DMS 273 (cell line): ENCODE data around the gene ABTB2.
A peak's percentile ranks its signal among the peaks of the same experiment; 100 is the strongest.

Experiments
- DNase-seq: peaks from one replicate; lab custom pipeline; 2025; ENCODE audit not compliant: unreplicated experiment; lab: John Stamatoyannopoulos, UW

Gene ABTB2

DNA sequence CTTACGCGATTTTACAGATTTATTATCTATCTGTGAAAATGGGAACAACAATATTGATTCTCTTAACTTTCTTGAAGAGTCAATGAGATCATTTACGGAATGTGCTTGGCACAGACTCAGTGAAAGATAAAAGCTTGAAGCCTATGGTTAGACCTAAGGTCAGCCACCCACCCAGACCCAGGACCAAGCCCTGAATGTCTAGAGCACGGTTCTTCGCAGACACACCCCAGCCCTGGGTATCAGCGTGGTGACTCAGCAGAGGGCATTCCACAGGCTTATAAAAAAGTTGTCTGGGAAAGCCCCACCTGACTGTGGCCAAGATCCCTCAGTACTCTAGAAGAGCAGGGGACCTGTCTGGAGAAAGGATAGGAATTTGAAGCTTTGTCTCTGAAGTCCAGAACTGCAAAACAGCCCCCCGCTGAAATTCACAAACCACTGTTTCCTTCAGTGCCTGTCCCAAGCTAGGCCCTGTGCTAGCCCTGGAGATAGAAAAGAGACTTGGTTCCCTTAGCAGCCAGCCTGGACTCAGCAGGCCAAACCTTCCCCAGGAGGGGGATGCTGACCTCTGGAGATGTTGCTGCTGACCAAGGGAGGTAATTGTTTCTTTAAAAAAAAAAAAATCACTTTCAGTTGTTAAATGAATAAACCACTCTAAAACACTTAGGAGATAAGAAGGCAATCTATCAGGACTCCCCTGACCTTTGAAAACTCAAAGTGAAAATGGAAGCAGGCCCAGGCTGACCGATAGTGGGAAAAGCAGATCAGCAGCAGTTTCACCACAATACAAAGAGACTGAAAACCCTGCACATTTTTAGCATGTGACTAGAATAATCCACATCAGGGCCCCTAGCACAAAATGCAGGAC is 114.0 kb downstream of the ABTB2 start:
- DNase-seq: no peak

GRCh38 chr11:34242037-34242625 is 115.7 kb downstream of the ABTB2 start:
- no peak for DNase-seq

DNA sequence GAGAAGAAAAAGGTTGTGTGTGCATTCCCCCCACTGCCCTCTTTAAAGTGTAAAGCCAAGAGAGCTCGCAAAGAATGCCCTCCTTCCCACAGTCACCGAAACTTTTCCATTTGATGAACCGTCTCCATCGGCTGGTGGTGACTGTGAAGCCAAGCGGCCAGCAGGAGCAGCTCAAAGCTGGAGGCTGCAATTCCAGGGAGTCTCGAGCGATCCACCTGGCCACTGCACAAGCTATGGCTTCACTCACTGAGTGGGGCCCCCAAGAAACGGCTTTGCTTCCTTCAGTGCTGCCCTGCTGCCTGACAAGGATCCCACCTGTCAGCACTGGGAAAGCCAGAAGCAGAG is 117.7 kb downstream of the ABTB2 start:
- no peak for DNase-seq

DNA sequence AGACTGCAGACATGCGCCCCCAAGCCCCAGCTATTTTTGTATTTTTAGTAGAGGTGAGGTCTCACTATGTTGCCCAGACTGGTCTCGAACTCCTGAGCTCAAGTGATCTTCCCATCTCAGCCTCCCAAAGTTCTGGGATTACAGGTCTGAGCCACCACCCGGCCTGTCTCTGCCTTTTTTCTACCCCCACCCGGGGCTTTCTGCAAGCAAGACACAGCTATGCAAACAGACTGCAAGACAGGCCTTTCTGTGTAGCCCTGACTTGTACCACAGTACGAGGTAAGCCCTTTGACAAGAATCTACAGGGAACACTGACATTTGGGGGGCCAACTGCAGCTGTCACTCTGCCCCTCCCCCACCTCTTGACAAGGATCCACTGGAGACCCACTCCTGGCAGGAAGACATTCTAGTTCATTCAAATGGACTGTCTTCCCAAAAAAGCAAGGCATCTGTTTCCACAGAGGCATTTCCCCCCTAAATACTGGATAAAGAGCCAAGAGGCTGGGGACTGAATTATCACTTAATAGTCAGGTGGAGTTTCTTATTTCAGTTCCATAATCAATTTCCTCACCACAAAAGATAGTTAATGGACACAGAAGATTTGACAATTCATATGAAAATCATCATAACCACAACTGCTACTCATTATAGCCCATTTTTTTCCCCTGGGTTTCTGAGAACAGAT is 118.2 kb downstream of the ABTB2 start:
- DNase-seq: no peak

DNA sequence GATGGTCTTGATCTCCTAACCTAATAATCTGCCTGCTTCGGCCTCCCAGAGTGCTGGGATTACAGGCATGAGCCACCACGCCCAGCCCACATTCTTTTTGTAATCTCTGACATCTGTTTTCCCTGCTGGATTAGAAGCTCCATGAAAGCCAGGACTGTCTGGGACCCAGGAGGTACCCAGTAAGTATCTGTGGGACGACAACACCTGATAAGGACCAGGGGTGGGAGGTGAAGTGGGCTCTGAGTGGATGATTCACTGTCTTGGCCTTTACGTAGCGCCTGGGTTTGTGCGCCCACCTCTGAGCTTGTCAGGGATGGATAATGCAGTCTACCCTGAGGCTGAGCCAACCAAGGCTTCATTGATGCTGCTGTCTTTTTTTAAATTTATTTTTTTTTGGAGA is 118.8 kb downstream of the ABTB2 start:
- no peak for DNase-seq

DNA sequence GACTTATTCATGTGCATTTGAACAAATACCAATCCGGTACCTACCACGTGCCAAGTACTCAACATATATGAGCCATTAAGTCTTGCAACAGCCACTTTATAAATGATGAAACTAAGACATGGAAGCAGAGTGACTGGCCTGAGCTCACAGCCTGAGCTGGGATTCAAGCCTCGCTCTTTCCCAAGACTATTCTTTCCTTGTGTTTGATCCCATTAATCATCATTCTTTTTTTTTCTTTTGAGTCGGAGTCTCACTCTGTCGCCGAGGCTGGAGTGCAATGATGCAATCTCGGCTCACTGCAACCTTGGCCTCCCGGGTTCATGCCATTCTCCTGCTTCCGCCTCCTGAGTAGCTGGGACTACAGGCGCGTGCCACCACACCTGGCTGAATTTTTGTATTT is 119.3 kb downstream of the ABTB2 start:
- no peak for DNase-seq

DNA sequence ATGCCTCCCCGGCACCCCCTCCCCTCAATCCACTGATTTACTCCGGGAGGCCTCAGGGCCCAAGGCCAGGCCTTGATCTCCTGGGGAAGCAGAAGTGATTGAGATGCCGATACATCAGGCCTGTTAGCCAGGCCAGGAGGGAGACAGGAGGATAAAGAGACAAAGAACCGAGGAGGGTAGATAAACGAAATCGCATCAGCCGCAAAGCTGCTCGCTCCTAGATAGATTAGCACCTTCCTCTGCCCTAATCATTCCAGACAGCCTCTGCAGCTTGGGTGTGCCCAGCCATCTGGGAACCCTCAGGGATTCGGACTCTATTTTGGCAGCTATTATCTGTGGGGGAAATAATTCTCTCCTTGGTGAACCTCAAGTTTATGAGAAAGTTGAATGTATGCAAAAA is 121.2 kb downstream of the ABTB2 start:
- no peak for DNase-seq

GRCh38 chr11:34235591-34236071 is 122.2 kb downstream of the ABTB2 start:
- DNase-seq: no peak

- no peak for DNase-seq
Measured at GRCh38 chr11:34235189-34235588, 122.6 kb downstream of the ABTB2 start.

GRCh38 chr11:34234086-34234740 is 123.6 kb downstream of the ABTB2 start:
- DNase-seq: no peak

DNA sequence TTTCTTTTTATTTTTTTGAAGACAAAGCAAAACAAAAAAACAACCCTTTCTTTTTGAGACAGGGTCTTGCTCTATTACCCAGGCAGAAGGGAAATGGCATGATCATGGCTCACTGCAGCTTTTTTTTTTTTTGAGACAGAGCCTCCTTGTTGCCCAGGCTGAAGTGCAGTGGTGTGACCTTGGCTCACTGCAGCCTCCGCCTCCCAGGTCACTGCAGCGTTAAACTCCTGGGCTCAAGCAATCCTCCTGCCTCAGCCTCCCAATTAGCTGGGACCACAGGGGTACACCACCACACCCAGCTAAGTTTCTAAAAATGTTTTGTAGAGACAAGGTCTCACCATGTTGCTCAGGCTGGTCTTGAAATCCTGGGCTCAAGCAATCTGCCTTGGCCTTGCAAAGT is 124.6 kb downstream of the ABTB2 start:
- DNase-seq: no peak

DNA sequence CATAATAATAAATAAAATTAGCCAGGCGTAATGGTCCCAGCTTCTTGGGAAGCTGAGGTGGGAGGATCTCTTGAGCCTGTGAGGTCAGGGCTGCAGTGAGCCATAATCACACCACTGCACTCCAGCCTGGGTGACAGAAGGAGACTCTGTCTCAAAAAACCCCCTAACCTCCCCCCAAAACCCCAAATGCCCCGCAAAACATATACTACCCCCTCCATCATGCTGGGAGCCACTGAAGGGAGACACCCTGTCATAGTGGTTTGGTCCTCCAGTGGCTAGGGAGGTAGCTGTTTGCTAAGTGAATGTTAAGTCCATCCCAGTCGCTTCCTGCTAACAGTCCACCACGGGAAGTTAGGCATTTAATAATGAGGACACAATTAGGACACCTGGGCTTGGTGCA is 125.0 kb downstream of the ABTB2 start:
- no peak for DNase-seq

DNA sequence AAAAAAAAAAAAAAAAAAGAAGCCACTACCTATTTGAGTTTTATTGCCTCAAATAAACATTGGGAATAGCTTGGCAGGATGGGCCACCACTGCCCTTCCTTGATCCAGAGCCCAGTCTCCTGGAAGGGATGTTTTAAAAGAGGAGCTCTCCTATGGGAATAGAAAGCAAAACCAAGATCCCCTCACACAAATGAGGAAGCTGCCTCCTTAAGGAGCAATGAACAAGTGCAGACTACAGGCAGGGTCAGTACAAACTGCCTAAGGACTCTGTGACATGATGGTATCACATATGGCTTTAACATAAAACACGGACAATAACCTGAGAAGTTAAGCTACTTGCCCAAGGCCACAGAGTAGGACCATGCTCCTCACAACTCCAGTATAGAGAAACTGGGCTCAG is 131.6 kb downstream of the ABTB2 start:
- DNase-seq: no peak

- DNase-seq: no peak
Measured at GRCh38 chr11:34225091-34225490, 132.7 kb downstream of the ABTB2 start.

- DNase-seq: no peak
Measured at GRCh38 chr11:34224434-34224966, 133.3 kb downstream of the ABTB2 start.

DNA sequence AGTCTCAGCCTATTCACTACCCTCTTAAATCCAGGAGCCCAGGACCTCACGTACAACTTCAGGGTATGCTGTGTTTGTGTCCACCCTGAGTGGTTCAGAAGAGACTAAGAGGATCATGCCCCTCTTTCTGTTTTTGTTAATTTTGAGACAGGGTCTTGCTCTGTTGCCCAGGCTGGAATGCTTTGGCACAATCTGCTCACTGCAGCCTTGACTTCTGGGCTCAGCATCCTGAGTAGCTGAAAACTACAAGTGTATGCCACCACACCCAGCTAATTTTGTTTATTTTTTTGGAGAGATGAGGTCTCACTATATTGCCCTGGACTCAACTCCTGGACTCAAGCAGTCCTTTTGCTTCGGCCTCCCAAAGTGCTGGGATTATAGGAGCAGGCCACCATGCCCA is 133.9 kb downstream of the ABTB2 start:
- no peak for DNase-seq

DNA sequence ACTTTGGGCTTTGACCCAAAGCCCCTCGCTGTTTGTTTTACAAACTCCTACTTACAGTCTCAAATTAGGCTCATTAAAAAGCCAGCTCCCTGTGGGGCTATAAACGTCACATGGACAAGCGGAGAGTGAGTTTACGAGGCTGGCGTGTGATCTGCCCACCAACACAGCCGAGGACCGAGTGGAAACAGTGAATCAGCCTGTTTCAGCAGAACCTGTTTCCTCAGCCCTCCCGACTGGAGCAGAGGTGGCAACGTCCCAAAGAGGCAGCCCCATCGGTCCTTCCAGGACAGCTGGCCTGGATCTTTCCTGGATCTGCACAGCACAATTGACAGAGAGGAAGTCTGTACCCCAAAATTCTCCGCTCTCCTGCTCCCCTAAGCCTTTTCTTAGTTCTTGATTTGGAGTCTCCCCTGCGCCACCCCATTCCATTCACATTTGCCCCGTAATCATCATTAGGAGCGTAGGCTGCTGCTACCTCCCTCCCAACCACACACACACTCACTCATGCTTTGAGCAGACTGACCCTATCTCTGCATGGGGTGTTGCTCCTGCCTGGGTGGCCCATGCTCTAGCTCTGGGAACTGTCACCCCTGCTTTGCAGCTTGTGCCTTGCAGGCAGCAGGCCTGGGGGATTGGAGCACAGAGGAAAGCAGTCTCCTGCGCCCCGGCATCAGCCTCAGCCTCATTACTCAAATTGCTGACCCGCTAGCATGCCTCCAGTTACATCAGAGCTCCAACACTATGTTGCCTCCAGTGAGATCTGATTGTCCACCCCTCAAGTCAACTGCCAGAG is 134.6 kb downstream of the ABTB2 start:
- peak; percentile 48 for DNase-seq

DNA sequence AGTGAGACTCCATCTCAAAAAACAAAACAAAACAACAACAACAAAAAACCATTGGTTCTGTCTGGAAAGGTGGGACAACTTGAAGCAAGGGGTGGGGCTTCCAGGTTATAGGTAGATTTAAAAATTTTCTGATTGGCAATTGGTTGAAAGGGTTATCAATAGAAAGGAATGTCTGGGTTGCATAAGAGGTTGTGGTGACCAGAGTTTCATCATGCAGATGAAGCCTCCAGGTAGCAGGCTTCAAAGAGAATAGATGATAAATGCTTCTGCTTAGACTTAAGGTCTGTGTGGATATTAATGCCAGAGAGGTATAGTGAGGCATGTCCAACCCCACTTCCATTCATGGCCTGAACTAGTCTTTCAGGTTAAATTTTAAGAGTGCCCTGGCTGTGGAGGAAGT is 135.8 kb downstream of the ABTB2 start:
- DNase-seq: no peak

- DNase-seq: no peak
Measured at GRCh38 chr11:34219941-34220370, 137.9 kb downstream of the ABTB2 start.

GRCh38 chr11:34219279-34219678 is 138.5 kb downstream of the ABTB2 start:
- no peak for DNase-seq
